Measurements from ENCODE around the gene C10orf120. TPM values are rescaled to one million over a fixed set of nuclear protein-coding genes. Genes with fewer than 3 reads are reported as not detected.

The C10orf120 gene
- total and polyA plus RNA-seq, 2 donors (not counting 1 experiment from before 2014, with no cell fraction given): not detected

- H3K27ac ChIP-seq (ENCODE audit: low read length in 2 of 2): no peak overlapping the region
- no peaks in the 10 kb centered on the region for H3K4me1 Mint-ChIP-seq
- POLR2A ChIA-PET: no interaction called here
Measured at GRCh38 chr10:122655524-122656307, 43.9 kb downstream of the C10orf120 start.

GRCh38 chr10:122650331-122650730 is 49.3 kb downstream of the C10orf120 start:
- Mint-ChIP-seq H3K27me3 (peaks cover 29% of the 10 kb centered on the region), H3K4me1 (no peaks in the 10 kb centered on the region), H3K4me3 (no peak overlapping the region), H3K9me3 (ENCODE audit: insufficient read depth) (no peaks in the 10 kb centered on the region), H3K27ac (no peak overlapping the region)
- intact Hi-C loops (cut with micrococcal nuclease): no loop called here
- peaks cover 0 to 5% (median 0%) of the 10 kb centered on the region in 3 donors for H3K9me3 ChIP-seq (ENCODE audit: control extremely low read depth in 1 of 3, control insufficient read depth in 2 of 3, insufficient read depth in 1 of 3, low read length in 2 of 3)
- H3K9ac ChIP-seq (ENCODE audit: low read length): no peak overlapping the region
- H4K20me1 ChIP-seq (ENCODE audit: control insufficient read depth, insufficient read depth, low read length, poor library complexity, severe bottlenecking): no peaks in the 10 kb centered on the region
- TF ChIP-seq, protein P1, sequence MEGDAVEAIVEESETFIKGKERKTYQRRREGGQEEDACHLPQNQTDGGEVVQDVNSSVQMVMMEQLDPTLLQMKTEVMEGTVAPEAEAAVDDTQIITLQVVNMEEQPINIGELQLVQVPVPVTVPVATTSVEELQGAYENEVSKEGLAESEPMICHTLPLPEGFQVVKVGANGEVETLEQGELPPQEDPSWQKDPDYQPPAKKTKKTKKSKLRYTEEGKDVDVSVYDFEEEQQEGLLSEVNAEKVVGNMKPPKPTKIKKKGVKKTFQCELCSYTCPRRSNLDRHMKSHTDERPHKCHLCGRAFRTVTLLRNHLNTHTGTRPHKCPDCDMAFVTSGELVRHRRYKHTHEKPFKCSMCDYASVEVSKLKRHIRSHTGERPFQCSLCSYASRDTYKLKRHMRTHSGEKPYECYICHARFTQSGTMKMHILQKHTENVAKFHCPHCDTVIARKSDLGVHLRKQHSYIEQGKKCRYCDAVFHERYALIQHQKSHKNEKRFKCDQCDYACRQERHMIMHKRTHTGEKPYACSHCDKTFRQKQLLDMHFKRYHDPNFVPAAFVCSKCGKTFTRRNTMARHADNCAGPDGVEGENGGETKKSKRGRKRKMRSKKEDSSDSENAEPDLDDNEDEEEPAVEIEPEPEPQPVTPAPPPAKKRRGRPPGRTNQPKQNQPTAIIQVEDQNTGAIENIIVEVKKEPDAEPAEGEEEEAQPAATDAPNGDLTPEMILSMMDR (IDR thresholded peaks at IDR 0.05): no peak
- TF ChIP-seq EZH2 (IDR thresholded peaks at IDR 0.05; ENCODE audit: borderline replicate concordance, insufficient read depth, low read depth, low read length, poor library complexity, severe bottlenecking): no peak
- ChIA-PET CTCF (no interaction called here), POLR2A (no interaction called here)
- H3K4me3 ChIP-seq (ENCODE audit: control extremely low read depth in 1 of 5, extremely low read depth in 1 of 5, insufficient read depth in 1 of 5, low read depth in 2 of 5, low read length in 4 of 5): no peak overlapping the region
- H3K4me1 ChIP-seq (ENCODE audit: control insufficient read depth in 2 of 2, insufficient read depth in 2 of 2, low read length in 2 of 2): no peaks in the 10 kb centered on the region
- no peaks in the 10 kb centered on the region for H3K36me3 ChIP-seq (replicated peaks in 1 of 2; ENCODE audit: control extremely low read depth in 1 of 2, control insufficient read depth in 1 of 2, extremely low read depth in 1 of 2, insufficient read depth in 2 of 2, low read length in 1 of 2)
- no peaks in the 10 kb centered on the region for H3K79me2 ChIP-seq (ENCODE audit: control insufficient read depth, insufficient read depth, low read length)
- H2AFZ ChIP-seq (ENCODE audit: insufficient read depth, low read depth, low read length, poor library complexity, severe bottlenecking): no peak overlapping the region
- ATAC-seq (ENCODE audit: low read depth) (no peak), DNase-seq (no peak)
- H3K4me2 ChIP-seq (replicated peaks; ENCODE audit: low read depth, low read length, poor library complexity, severe bottlenecking): no peak overlapping the region
- no peak overlapping the region for H3K27ac ChIP-seq (ENCODE audit: low read length in 2 of 2)
- 67% methylated on average over 1 of the region's 2 CpGs for WGBS (ENCODE audit: insufficient coverage)
- no peaks in the 10 kb centered on the region for H3K27me3 ChIP-seq (replicated peaks in 1 of 4; ENCODE audit: control extremely low read depth in 1 of 4, control insufficient read depth in 3 of 4, insufficient read depth in 4 of 4, low read length in 3 of 4)

More at GRCh38 chr10:122655524-122656307, 43.9 kb downstream of the C10orf120 start:
- no peak overlapping the region for H3K9ac ChIP-seq (ENCODE audit: low read length)
- no peak for TF ChIP-seq EZH2 (IDR thresholded peaks at IDR 0.05; ENCODE audit: borderline replicate concordance, insufficient read depth, low read depth, low read length, poor library complexity, severe bottlenecking)
- TF ChIP-seq, protein P1 (IDR thresholded peaks at IDR 0.05): no peak
- H3K4me2 ChIP-seq (replicated peaks; ENCODE audit: low read depth, low read length, poor library complexity, severe bottlenecking): no peak overlapping the region
- intact Hi-C loops (cut with micrococcal nuclease): no loop called here
- no peak for ATAC-seq (ENCODE audit: low read depth)
- Mint-ChIP-seq H3K27ac (no peak overlapping the region), H3K27me3 (peaks cover 33% of the 10 kb centered on the region), H3K9me3 (ENCODE audit: insufficient read depth) (no peaks in the 10 kb centered on the region), H3K4me3 (no peak overlapping the region)
- no peaks in the 10 kb centered on the region for H3K4me1 ChIP-seq (ENCODE audit: control insufficient read depth in 2 of 2, insufficient read depth in 2 of 2, low read length in 2 of 2)
- no peaks in the 10 kb centered on the region for H3K79me2 ChIP-seq (ENCODE audit: control insufficient read depth, insufficient read depth, low read length)
- no peak for DNase-seq
- H4K20me1 ChIP-seq (ENCODE audit: control insufficient read depth, insufficient read depth, low read length, poor library complexity, severe bottlenecking): no peaks in the 10 kb centered on the region
- peaks cover 0 to 6% (median 0%) of the 10 kb centered on the region in 3 donors for H3K9me3 ChIP-seq (ENCODE audit: control extremely low read depth in 1 of 3, control insufficient read depth in 2 of 3, insufficient read depth in 1 of 3, low read length in 2 of 3)
- H3K4me3 ChIP-seq (ENCODE audit: control extremely low read depth in 1 of 5, extremely low read depth in 1 of 5, insufficient read depth in 1 of 5, low read depth in 2 of 5, low read length in 4 of 5): no peak overlapping the region
- WGBS (ENCODE audit: insufficient coverage): 92% methylated on average over 6 of the region's 9 CpGs
- no peaks in the 10 kb centered on the region for H3K36me3 ChIP-seq (replicated peaks in 1 of 2; ENCODE audit: control extremely low read depth in 1 of 2, control insufficient read depth in 1 of 2, extremely low read depth in 1 of 2, insufficient read depth in 2 of 2, low read length in 1 of 2)
- CTCF ChIA-PET: no interaction called here
- H2AFZ ChIP-seq (ENCODE audit: insufficient read depth, low read depth, low read length, poor library complexity, severe bottlenecking): no peak overlapping the region
- H3K27me3 ChIP-seq (replicated peaks in 1 of 4; ENCODE audit: control extremely low read depth in 1 of 4, control insufficient read depth in 3 of 4, insufficient read depth in 4 of 4, low read length in 3 of 4): no peaks in the 10 kb centered on the region
